HG02798 (cell line): ENCODE results near the gene LGALS7B.
A peak's percentile ranks its signal among the peaks of the same experiment; 100 is the strongest.
"Not testable (repeated sequence)": the region's sequence is repeated elsewhere in the genome, so short reads cannot be mapped to it uniquely, and the experiment has no call there.

Experiments used
- ATAC-seq: cut with Tn5 transposase; IDR thresholded peaks from one replicate; pipeline ENCODE4 v1.9.1; 2021; ENCODE audit warnings: mild to moderate bottlenecking; ENCODE audit not compliant: unreplicated experiment, poor library complexity

Gene LGALS7B

GRCh38 chr19:38769635-38770211, 19.3 kb upstream of the LGALS7B start:
- peak; percentile 71 for ATAC-seq

- ATAC-seq: not testable (repeated sequence)
Observed at GRCh38 chr19:38770228-38770948, 18.6 kb upstream of the LGALS7B start.

GRCh38 chr19:38770949-38771275, 18.1 kb upstream of the LGALS7B start:
- ATAC-seq: peak; percentile 64

- not testable (repeated sequence) for ATAC-seq
Observed at GRCh38 chr19:38771569-38771968, 17.4 kb upstream of the LGALS7B start.

GRCh38 chr19:38773469-38774177, 15.4 kb upstream of the LGALS7B start, which contains the start of gene LGALS7:
LGALS7 (minus strand) TSS chr19:38773517; CDS start chr19:38773492, 25 bp downstream.
- no peak for ATAC-seq

GRCh38 chr19:38774181-38774950, 14.6 kb upstream of the LGALS7B start:
- ATAC-seq: no peak

GRCh38 chr19:38778733-38779132, 10.3 kb upstream of the LGALS7B start:
- no peak for ATAC-seq

GRCh38 chr19:38780443-38780842, 8.6 kb upstream of the LGALS7B start:
- no peak for ATAC-seq

- ATAC-seq: no peak
Observed at GRCh38 chr19:38781058-38781457, 7.9 kb upstream of the LGALS7B start.

- not testable (repeated sequence) for ATAC-seq
Observed at GRCh38 chr19:38782212-38782611, 6.8 kb upstream of the LGALS7B start.

- ATAC-seq: no peak
Observed at GRCh38 chr19:38784224-38784623, 4.8 kb upstream of the LGALS7B start.

GRCh38 chr19:38785187-38785699, 3.8 kb upstream of the LGALS7B start:
- ATAC-seq: no peak

- not testable (repeated sequence) for ATAC-seq
Observed at GRCh38 chr19:38786061-38786460, 2.9 kb upstream of the LGALS7B start.

GRCh38 chr19:38786572-38787265, 2.3 kb upstream of the LGALS7B start:
- no peak for ATAC-seq

GRCh38 chr19:38790507-38791403, 1.8 kb downstream of the LGALS7B start:
- not testable (repeated sequence) for ATAC-seq

GRCh38 chr19:38791451-38792064, 2.6 kb downstream of the LGALS7B start:
- peak; percentile 69 for ATAC-seq

- no peak for ATAC-seq
Observed at GRCh38 chr19:38792250-38793111, 3.5 kb downstream of the LGALS7B start.

- ATAC-seq: no peak
Observed at GRCh38 chr19:38793177-38793576, 4.2 kb downstream of the LGALS7B start.
